Gastrocnemius medialis (tissue), 4 donors: Measurements from ENCODE around the gene GPAM.

Source experiments
- POLR2A ChIP-seq, 2 donors: fragments of 450-650 bp; IDR thresholded peaks; one replicate each; pipeline ENCODE4 v1.6.1; 2017; ENCODE audit warnings: antibody characterized with exemption in 2 of 2, mild to moderate bottlenecking in 2 of 2, moderate library complexity in 2 of 2
- TF ChIP-seq, protein P1 (sequence below), 5 experiments: fragments of 450-650 bp in 3 of 5; fragments of 200-600 bp in 2 of 5; sonication (generic) in 2 of 5; IDR thresholded peaks in 4 of 5; conservative IDR thresholded peaks in 1 of 5; 1 replicate in 4 of 5; 2 replicates in 1 of 5; pipeline ENCODE4 v1.5.1; 2016 to 2019; ENCODE audit warnings: antibody characterized with exemption in 5 of 5, mild to moderate bottlenecking in 3 of 5, moderate library complexity in 3 of 5

DNA sequence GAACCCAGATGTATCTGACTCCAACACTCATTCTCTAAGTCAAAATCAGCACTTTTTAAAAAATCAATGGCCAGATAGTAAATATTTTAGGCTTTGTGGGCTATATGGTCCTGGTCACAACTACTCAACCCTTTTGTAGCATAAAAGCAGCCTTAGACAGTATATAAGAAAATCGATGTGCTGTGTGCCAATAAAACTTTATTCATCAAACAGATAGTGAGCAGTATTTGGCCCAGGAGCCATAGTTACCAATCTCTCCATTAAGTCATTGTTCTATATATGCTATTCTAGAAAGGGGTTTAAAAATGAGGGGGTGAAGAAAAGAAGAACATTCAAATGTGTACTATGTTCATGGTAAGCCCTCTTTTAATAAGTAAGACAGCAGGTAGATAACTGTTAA lies 18.5 kb upstream of the GPAM start:
- TF ChIP-seq, protein P1, sequence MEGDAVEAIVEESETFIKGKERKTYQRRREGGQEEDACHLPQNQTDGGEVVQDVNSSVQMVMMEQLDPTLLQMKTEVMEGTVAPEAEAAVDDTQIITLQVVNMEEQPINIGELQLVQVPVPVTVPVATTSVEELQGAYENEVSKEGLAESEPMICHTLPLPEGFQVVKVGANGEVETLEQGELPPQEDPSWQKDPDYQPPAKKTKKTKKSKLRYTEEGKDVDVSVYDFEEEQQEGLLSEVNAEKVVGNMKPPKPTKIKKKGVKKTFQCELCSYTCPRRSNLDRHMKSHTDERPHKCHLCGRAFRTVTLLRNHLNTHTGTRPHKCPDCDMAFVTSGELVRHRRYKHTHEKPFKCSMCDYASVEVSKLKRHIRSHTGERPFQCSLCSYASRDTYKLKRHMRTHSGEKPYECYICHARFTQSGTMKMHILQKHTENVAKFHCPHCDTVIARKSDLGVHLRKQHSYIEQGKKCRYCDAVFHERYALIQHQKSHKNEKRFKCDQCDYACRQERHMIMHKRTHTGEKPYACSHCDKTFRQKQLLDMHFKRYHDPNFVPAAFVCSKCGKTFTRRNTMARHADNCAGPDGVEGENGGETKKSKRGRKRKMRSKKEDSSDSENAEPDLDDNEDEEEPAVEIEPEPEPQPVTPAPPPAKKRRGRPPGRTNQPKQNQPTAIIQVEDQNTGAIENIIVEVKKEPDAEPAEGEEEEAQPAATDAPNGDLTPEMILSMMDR (IDR thresholded peaks at IDR 0.05 in 4 of 5, conservative IDR thresholded peaks at IDR 0.05 in 1 of 5) = no peak
- no peak for TF ChIP-seq POLR2A (IDR thresholded peaks at IDR 0.05)
